ENCODE measurements around the gene DHRS13.

DNA sequence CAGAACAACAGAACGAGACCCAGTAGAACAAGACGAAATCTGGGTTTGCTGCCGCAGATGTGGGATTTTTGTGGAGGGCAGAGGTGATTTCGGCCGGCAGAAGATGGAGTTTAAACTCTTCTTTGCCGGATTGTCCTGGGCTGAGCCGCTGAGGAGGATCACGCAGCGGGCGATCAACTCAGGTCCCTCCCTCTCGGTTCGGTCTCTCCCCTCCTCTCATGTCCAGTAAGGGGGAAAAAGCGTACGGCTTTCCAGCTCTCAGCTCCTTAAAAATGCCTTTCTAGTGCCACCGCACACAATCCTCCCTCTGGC, 46.0 kb upstream of the DHRS13 start:
- TF ChIP-seq, protein P1, sequence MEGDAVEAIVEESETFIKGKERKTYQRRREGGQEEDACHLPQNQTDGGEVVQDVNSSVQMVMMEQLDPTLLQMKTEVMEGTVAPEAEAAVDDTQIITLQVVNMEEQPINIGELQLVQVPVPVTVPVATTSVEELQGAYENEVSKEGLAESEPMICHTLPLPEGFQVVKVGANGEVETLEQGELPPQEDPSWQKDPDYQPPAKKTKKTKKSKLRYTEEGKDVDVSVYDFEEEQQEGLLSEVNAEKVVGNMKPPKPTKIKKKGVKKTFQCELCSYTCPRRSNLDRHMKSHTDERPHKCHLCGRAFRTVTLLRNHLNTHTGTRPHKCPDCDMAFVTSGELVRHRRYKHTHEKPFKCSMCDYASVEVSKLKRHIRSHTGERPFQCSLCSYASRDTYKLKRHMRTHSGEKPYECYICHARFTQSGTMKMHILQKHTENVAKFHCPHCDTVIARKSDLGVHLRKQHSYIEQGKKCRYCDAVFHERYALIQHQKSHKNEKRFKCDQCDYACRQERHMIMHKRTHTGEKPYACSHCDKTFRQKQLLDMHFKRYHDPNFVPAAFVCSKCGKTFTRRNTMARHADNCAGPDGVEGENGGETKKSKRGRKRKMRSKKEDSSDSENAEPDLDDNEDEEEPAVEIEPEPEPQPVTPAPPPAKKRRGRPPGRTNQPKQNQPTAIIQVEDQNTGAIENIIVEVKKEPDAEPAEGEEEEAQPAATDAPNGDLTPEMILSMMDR (conservative IDR thresholded peaks at IDR 0.05) = no peak
- no peak for TF ChIP-seq ZFX (IDR thresholded peaks at IDR 0.05)

Measured in C4-2B (cell line).